Endometrial microvascular endothelial cells (primary cell): ENCODE measurements around the gene BTF3. TPM values are rescaled to one million over a fixed set of nuclear protein-coding genes. Genes with fewer than 3 reads are reported as not detected.
"Not testable (repeated sequence)": the region's sequence is repeated elsewhere in the genome, so short reads cannot be mapped to it uniquely, and the experiment has no call there.

Experiments used
- in situ Hi-C: cut with HindIII; loops from 2 replicates; pipeline ENCODE4 v1.10.0; 2017; ENCODE audit warnings: low sequenced_read_pairs, low pct_unique_long_range_greater_than_20kb; ENCODE audit errors: inconsistent ontology term
- total RNA-seq: library from RNA; depleted of rRNA; stranded (reverse); fragments of >200 nt; gene quantifications from one replicate; pipeline ENCODE4 v1.2.3, GENCODE V29; 2015; ENCODE audit errors: inconsistent ontology term

Gene BTF3
- total RNA-seq, 1 donor from 2014 or later, result 527 TPM

GRCh38 chr5:73482383-73483136, 15.7 kb upstream of the BTF3 start:
- in situ Hi-C loops, result no loop called here

- in situ Hi-C loops, result no loop called here
These were observed 14.6 kb upstream of the BTF3 start for GRCh38 chr5:73483676-73484075.

GRCh38 chr5:73484511-73484910, 13.7 kb upstream of the BTF3 start:
- in situ Hi-C loops, result no loop called here

GRCh38 chr5:73485715-73486114, 12.5 kb upstream of the BTF3 start:
- in situ Hi-C loops, result no loop called here

- in situ Hi-C loops, result no loop called here
These were observed 11.9 kb upstream of the BTF3 start for GRCh38 chr5:73486119-73486899.

- in situ Hi-C loops, result not testable (repeated sequence)
These were observed 11.0 kb upstream of the BTF3 start for GRCh38 chr5:73487257-73487656.

GRCh38 chr5:73487815-73488214, 10.4 kb upstream of the BTF3 start:
- in situ Hi-C loops, result no loop called here

GRCh38 chr5:73488806-73489205, 9.4 kb upstream of the BTF3 start:
- in situ Hi-C loops, result no loop called here

- in situ Hi-C loops, result no loop called here
These were observed 8.2 kb upstream of the BTF3 start for GRCh38 chr5:73490088-73490487.

- in situ Hi-C loops, result no loop called here
These were observed 7.1 kb upstream of the BTF3 start for GRCh38 chr5:73491155-73491554.

- in situ Hi-C loops, result no loop called here
These were observed 4.8 kb upstream of the BTF3 start for GRCh38 chr5:73493421-73493820.

- in situ Hi-C loops, result no loop called here
These were observed 3.5 kb upstream of the BTF3 start for GRCh38 chr5:73494721-73495120.

GRCh38 chr5:73495772-73496335, 2.4 kb upstream of the BTF3 start:
- in situ Hi-C loops, result no loop called here

- in situ Hi-C loops, result no loop called here
These were observed 1.2 kb upstream of the BTF3 start for GRCh38 chr5:73496984-73497457.

- in situ Hi-C loops, result no loop called here
These were observed 665 bp upstream of the BTF3 start for GRCh38 chr5:73497497-73498056.

GRCh38 chr5:73499187-73499586, 945 bp downstream of the BTF3 start:
- in situ Hi-C loops, result no loop called here

GRCh38 chr5:73499756-73500155, 1.5 kb downstream of the BTF3 start:
- in situ Hi-C loops, result no loop called here

GRCh38 chr5:73501406-73501805, 3.2 kb downstream of the BTF3 start:
- in situ Hi-C loops, result no loop called here

- in situ Hi-C loops, result no loop called here
These were observed 8.3 kb downstream of the BTF3 start for GRCh38 chr5:73506459-73506955.
